GM21360 (cell line): ENCODE results near the gene TRHDE.
"Not testable (repeated sequence)": the region's sequence is repeated elsewhere in the genome, so short reads cannot be mapped to it uniquely, and the experiment has no call there.

Experiments used
- ATAC-seq: cut with Tn5 transposase; IDR thresholded peaks from one replicate; pipeline ENCODE4 v1.9.1; 2021; ENCODE audit warnings: mild to moderate bottlenecking, moderate library complexity; ENCODE audit not compliant: unreplicated experiment

Gene TRHDE

DNA sequence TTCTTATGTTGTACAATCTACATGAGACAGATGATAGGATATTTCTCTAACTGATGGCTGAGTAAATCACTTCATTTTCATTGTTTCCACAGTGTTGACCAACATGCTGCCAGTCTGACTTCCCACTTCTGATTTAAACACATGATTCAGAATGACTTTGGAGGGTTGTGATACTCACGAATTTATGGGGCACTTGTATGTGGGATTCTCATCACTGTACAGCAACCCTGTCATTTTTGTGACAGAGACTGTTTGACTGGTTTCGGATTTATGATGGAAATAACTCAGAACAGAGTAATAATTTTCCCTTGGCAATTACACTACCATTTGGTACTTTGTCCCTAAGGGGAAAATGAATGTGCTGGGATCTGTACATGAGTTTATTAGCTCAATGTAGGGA lies 333.8 kb downstream of the TRHDE start:
- ATAC-seq = no peak

DNA sequence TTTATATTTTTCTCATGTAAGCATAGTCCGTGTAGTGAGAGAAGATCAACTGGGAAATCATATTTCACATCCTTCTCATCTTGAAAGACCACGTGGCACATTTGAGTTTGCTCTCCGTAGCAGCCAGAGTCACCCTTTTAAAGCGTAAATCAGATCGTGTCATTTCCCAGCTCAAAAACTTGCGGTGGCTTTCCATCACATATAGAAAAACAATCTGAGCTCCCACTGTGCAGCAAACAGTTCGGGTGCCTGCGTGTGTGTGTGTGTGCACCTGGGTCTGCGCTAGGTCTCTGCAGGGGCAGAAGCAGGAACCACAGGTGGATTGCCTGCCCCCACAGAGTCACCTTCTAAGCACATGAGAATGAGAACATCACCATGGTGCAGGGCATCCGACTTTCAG lies 338.2 kb downstream of the TRHDE start:
- no peak for ATAC-seq

DNA sequence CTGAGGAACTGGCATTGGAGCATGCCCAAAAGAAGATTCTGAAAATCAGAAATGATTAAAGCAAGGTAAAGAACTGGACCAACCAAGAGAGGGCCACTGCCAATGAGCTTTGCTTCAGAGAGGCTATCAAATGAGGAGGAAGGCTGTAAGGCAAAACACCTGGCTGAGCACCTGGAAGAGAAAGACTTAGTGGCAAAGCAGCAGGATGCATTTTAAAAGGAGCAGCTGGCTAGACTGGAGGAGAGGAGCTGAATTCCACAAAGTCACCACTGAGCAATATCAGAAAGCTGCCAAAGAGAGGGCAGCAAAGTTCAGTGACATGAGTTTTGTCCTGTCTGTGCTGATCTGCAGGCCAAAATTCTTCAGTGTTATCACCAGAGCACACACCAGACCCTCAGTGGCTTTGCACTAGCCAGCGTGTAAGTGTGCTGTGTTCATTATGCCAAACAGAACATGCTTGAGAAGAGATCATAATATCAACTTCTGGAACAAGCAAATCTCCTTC lies 338.7 kb downstream of the TRHDE start:
- no peak for ATAC-seq

DNA sequence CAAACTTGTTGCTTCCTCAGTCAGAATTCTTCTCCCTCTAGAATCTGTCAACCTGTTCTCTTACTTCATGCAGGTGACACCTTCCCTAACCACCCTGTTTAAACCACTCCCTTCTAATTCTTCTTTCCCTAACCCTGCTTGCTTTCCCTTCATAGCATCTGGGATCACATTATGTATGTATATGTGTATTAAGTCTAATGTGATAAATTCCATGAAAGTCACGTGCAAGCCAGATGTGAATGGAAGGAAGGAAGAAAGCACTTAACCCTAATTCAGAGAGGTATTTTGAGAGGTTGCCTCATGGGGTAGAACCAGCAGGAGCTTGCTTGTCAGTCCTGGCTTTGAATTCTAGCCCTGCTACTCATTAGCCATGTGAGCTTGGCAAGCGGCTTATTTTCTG lies 340.0 kb downstream of the TRHDE start:
- no peak for ATAC-seq

DNA sequence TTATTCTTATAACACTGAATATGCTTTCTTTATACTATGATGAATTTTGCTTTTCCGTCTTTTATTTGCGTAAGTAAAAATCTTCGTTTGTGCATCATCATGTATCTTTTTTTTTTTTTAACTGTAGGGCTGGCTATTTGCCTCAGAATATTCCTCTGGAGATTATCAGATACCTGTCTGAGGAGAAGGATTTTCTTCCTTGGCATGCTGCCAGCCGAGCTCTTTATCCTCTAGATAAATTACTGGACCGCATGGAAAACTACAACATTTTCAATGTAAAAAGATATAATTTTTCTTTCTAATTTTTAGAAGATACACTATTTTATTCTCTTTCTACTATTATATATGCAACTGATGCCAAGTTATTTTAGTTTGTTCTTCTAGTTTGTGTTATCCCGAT lies 346.6 kb downstream of the TRHDE start:
- ATAC-seq = no peak

DNA sequence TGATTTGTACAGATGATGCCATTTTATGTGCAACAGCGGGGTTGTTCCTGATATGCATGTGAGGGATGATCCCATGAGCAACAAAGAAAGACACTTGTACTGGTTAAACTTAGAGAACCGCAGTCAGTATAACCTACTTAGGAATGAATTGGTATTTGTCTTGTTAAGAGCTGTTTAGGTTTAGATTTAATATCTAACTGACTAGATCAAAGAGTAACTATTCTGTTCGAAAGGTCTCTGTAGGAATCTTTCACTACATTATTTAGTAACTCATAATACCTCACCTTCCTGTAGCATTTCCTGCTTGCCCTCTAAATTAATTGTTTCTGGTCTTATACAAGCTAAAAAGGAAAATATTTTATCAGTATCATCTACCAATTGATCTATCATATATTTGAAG lies 350.4 kb downstream of the TRHDE start:
- ATAC-seq = no peak

DNA sequence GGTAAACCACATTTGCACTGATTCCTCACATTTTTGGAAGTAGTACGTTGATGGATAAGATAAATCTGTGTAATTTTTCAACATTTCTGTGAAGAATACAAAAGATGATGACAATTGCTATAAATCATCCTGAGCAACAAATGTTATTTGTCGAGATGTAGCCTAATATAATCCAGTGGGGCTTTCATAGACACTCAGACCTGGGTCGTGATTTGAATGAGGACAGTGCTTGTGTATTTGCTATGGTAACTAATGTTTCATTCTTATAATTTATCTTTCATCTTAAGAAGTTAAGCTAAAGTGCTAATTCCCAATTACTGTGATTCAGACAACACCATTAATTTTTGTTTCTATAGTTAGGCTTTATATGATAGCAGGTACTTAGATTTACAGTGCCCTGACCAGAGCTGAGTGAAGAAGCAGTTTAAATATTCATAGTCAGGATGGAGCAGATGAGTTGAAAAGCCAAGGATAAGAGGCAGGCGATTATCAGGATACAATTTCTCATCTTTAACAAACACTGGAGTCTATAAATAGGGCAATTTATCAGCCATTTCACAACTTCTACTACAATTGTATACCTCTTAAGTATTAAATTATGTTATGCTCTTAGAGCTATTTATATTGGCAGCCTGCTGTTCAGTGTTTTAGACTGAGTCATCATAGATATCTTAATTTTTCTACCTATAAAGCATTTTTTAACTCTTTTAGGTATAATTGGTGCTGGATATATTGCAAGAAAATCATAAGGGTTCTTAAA lies 359.9 kb downstream of the TRHDE start:
- ATAC-seq = no peak

- ATAC-seq = no peak
Measured at GRCh38 chr12:72642706-72643105, 370.5 kb downstream of the TRHDE start.

- no peak for ATAC-seq
Measured at GRCh38 chr12:72647139-72647538, 375.0 kb downstream of the TRHDE start.

DNA sequence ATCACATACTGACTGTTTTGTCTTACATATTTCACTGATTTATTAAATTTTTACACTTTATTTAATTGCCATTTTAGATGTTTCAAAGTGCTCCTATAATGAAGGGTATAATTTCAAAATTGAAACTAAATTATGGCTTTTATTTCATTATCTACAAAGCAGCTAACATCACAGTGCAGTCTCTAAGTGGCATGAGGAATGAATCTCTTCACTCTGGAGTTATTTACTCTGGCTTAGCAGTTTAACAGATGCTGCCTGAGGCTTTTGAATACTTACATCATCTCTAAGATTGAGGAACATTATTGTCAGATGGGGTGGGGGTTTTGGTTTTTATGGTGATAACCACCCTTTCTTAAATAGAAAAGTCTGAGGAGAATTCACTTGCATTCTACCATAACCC lies 386.4 kb downstream of the TRHDE start:
- ATAC-seq = no peak

GRCh38 chr12:72660174-72660573 lies 388.0 kb downstream of the TRHDE start:
- ATAC-seq = not testable (repeated sequence)

DNA sequence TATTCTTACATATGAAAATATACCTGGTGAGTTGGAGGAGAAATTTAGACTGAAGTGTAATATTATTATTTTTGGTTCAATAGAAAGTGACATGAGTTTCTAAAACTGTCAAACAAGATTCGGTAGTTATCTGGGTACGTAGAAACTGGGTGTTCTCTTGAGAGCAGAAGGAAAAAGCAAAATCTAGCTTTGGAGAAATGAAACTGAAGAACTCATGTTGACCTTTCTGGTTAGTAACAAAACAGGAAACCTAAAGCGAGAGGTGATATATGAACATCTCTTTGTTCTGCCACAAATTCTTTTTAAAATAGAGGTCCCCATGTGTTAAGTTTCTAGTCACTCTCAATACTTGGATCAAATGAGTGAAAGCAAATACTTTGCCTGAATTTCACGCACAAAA lies 401.7 kb downstream of the TRHDE start:
- ATAC-seq = peak; percentile 71

- no peak for ATAC-seq
Measured at GRCh38 chr12:72676556-72676955, 404.4 kb downstream of the TRHDE start.

DNA sequence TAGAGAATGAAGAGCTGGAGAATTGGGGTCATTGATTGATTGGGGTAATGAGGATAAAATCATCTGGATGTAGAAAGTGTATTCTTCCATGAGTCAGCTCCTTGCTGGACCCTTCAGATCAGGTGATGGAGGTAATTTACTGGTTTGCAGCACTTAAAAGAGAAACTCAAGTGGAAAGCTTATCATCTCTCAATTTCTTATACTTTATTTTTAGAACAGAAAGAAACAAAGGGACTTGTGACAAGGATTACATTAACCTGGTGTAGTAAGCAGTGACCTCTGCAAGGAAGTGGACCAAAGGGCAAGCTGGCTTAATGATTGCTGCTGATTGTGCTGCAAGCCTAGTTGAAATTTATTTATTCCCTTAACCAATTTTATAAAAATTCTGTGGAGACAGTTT lies 405.0 kb downstream of the TRHDE start:
- ATAC-seq = no peak

DNA sequence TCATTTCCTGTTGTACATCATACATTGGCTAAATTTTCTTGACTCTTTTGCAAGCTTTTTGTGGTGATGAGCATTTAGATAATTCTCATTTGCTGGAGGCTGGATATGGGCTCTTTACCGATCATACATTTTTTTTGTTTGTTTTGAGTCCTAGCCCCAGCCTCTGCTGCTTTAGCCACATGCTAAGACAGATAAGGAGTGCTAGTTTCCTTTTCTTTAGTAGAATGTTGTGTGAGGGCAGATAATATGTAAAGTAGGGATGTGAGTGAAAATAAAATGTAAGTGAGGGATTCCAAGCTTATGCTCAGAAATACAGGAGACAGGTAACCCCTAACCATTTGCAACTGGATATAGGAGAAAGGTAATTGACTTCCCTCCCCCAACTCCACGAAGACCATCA lies 405.7 kb downstream of the TRHDE start:
- no peak for ATAC-seq

GRCh38 chr12:72679147-72679757 lies 407.1 kb downstream of the TRHDE start:
- ATAC-seq = no peak

- no peak for ATAC-seq
Measured at GRCh38 chr12:72681028-72681427, 408.9 kb downstream of the TRHDE start.

DNA sequence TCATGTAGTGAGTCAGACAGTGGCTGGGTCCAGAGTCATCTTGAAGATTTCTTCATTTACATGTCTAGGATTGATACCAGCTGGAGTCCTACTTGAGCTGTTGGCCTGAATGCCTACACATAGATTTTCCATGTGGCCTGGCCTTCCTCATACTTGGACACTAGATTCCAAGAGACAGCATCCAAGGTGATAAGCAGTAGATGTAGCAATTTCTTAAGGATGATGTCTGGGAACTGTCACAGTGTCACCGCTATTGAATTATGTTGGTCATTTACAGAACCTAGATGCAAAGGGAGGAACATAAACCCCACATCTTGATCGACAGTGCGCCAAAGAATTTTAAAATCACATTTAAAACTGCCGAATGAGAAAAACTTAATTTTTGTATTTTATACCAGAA lies 412.3 kb downstream of the TRHDE start:
- no peak for ATAC-seq

GRCh38 chr12:72692338-72692737 lies 420.2 kb downstream of the TRHDE start:
- no peak for ATAC-seq

DNA sequence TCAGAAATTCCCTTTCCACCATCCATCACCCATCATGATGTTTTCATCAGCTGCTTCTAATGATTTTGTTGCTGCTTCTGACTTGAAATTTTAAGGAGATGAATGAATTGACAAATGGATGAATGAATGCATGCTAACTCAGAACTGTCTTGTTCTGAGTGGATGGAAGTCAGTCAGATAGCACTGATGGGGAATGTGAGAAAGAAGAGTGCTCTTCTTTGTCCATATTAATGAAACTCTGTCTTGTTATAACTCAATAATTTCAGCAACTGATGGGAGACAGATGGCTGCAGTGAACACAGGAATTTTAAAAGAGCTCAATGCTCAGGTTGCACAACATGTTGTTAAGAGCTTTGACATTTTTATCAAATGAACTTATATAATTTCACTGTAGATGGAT lies 422.0 kb downstream of the TRHDE start:
- ATAC-seq = no peak

DNA sequence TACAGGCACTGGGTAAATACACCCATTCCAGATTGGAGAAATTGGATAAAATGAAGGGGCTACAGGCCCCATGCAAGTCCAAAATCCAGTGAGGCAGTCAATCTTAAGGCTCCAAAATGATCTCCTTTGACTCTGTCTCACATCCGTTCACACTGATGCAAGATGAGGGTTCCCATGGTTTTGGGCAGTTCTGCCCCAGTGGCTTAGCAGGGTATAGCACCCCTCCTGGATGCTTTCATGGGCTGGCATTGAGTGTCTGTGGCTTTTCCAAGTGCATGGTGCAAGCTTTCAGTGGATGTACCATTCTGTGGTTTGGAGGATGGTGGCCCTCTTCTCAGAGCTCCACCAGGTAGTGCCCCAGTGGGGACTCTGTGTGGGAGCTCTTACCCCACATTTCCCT lies 427.2 kb downstream of the TRHDE start:
- no peak for ATAC-seq

DNA sequence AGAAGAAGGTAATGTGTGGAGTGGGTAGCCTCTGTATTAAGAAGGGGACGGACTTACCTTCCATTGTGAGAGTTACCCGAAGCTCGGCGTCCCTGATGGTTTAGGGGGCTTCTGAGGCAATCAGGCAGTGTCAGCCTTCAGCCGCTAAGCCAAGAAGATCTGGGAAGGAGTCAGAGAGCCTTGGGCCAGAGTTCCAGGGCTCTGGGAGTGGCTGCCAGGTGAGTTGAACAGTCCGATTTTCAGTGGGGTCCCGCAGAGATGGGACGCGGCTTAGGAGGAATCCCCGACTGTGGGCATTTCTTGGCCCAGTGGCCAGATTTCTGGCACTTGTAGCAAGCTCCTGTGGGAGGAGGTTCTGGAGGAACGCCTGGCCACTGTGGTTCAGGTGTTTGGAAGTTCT lies 439.9 kb downstream of the TRHDE start:
- not testable (repeated sequence) for ATAC-seq

DNA sequence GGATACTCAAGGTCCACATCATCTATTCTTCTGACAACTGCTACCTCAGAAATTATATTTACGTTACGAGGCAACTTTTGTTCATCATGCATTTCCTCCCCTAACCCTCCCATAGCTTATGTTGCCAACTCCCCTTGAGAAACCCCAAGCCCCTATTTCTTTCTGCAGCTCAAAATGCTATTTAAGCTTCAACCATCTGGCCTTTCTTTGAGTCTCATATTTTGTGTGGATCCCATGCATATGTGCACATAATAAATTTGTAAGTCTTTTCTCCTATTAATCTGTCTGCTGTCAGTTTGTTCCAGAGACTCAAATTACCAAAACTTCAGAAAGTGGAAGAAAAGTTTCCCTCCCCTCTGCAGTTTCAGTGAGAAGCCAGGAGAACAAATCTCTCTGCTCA lies 444.1 kb downstream of the TRHDE start:
- ATAC-seq = no peak
